GM12878 (cell line): ENCODE measurements around the gene RBM26.

Source experiments
- EP300 ChIP-seq, 2 experiments: fragments of 150-350 bp in 1 of 2; IDR thresholded peaks; 2 replicates each; pipeline ENCODE4 v1.6.1; 2011 to 2012; ENCODE audit warnings: low read depth in 2 of 2, low read length in 2 of 2, borderline replicate concordance in 1 of 2, improper control_type of control experiment in 1 of 2, inconsistent platforms in 1 of 2; ENCODE audit not compliant: control insufficient read depth in 1 of 2
- TF ChIP-seq, protein P1 (sequence below), 3 experiments: IDR thresholded peaks in 2 of 3; conservative IDR thresholded peaks in 1 of 3; 2 replicates each; pipeline ENCODE4 v1.5.1; 2011; ENCODE audit warnings: low read depth in 3 of 3, low read length in 3 of 3, mild to moderate bottlenecking in 3 of 3, control low read depth in 2 of 3, moderate library complexity in 2 of 3, inconsistent platforms in 1 of 3, mixed read lengths in 1 of 3; ENCODE audit not compliant: control insufficient read depth in 2 of 3, insufficient read depth in 1 of 3; ENCODE audit errors: extremely low read depth in 1 of 3

DNA sequence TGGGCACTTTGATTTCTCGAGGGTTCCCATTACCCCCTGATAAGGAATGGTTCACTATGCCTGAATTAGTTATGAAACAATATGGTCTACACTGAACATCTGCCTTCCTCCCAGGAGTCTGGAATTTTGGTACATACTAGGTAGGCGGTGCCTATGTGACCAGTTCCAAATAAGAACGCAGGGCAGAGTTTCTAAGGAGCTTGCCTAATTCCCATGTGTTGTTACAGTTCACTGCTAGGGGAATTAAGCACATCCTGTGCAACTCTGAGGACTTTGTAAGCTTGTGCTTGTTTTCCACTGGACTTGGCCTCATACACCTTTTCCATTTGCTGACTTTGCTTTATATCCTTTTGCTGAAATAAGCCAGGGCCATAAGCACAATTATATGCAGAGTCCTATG lies 29.2 kb downstream of the RBM26 start:
- TF ChIP-seq, protein P1, sequence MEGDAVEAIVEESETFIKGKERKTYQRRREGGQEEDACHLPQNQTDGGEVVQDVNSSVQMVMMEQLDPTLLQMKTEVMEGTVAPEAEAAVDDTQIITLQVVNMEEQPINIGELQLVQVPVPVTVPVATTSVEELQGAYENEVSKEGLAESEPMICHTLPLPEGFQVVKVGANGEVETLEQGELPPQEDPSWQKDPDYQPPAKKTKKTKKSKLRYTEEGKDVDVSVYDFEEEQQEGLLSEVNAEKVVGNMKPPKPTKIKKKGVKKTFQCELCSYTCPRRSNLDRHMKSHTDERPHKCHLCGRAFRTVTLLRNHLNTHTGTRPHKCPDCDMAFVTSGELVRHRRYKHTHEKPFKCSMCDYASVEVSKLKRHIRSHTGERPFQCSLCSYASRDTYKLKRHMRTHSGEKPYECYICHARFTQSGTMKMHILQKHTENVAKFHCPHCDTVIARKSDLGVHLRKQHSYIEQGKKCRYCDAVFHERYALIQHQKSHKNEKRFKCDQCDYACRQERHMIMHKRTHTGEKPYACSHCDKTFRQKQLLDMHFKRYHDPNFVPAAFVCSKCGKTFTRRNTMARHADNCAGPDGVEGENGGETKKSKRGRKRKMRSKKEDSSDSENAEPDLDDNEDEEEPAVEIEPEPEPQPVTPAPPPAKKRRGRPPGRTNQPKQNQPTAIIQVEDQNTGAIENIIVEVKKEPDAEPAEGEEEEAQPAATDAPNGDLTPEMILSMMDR (IDR thresholded peaks at IDR 0.05 in 2 of 3, conservative IDR thresholded peaks at IDR 0.05 in 1 of 3; ENCODE audit: control insufficient read depth in 2 of 3, extremely low read depth in 1 of 3, insufficient read depth in 1 of 3, low read depth in 3 of 3, low read length in 3 of 3), result no peak
- TF ChIP-seq EP300 (IDR thresholded peaks at IDR 0.05; ENCODE audit: borderline replicate concordance in 1 of 2, control insufficient read depth in 1 of 2, low read depth in 2 of 2, low read length in 2 of 2), result no peak
